ENCODE results near the gene CUL3. TPM values are rescaled to one million over a fixed set of nuclear protein-coding genes. Genes with fewer than 3 reads are reported as not detected.

Gene CUL3
- total RNA-seq, 1 experiment from 2014 or later: 86.2 TPM

DNA sequence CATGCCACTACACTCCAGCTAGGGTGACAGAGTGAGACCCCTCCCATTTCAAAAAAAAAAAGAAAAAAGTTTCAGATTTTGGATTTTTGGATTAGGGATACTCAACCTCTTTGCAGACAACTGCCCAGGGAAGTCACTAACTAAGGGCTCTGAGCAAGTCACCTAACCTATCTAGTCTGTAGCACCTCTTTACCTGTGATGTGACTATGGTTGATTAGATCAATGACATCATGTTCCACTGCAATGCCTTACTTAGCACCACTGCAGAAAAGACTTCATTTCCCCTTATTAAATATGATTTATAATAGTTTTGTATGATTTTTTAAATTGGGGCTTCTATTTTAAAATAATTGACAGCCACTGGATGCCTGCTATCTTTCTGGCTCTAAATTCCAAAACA, 41.2 kb downstream of the CUL3 start:
- H3K36me3 Mint-ChIP-seq: peaks cover 20% of the 10 kb centered on the region

More for the DNA sequence above, 41.2 kb downstream of the CUL3 start:
- ChIA-PET POLR2A (interaction anchor here (0.8 kb wide), 1 partner anchor 10 kb away, joined by 3 read pairs; no protein-coding TSS in a partner anchor), CTCF (no interaction called here)
- no peaks in the 10 kb centered on the region for H3K27me3 Mint-ChIP-seq (ENCODE audit: low read depth)
- no peak for ATAC-seq
- H3K4me3 Mint-ChIP-seq: no peak overlapping the region
- peaks cover 31% of the 10 kb centered on the region for H3K4me1 Mint-ChIP-seq
- no peak overlapping the region for H3K27ac Mint-ChIP-seq
- no peak for TF ChIP-seq ZNF263 (CRISPR knock-in tag; IDR thresholded peaks at IDR 0.05; ENCODE audit: low read depth)
- TF ChIP-seq OVOL2 (CRISPR knock-in tag; IDR thresholded peaks at IDR 0.05; ENCODE audit: borderline replicate concordance): no peak
- TF ChIP-seq, protein P1, sequence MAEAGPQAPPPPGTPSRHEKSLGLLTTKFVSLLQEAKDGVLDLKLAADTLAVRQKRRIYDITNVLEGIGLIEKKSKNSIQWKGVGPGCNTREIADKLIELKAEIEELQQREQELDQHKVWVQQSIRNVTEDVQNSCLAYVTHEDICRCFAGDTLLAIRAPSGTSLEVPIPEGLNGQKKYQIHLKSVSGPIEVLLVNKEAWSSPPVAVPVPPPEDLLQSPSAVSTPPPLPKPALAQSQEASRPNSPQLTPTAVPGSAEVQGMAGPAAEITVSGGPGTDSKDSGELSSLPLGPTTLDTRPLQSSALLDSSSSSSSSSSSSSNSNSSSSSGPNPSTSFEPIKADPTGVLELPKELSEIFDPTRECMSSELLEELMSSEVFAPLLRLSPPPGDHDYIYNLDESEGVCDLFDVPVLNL (CRISPR knock-in tag; IDR thresholded peaks at IDR 0.05; ENCODE audit: borderline replicate concordance, low read depth): no peak
- no peak for TF ChIP-seq CREM (CRISPR knock-in tag; IDR thresholded peaks at IDR 0.05)
- TF ChIP-seq, protein P2, sequence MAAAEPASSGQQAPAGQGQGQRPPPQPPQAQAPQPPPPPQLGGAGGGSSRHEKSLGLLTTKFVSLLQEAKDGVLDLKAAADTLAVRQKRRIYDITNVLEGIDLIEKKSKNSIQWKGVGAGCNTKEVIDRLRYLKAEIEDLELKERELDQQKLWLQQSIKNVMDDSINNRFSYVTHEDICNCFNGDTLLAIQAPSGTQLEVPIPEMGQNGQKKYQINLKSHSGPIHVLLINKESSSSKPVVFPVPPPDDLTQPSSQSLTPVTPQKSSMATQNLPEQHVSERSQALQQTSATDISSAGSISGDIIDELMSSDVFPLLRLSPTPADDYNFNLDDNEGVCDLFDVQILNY (CRISPR knock-in tag; IDR thresholded peaks at IDR 0.05): no peak
- no peak for TF ChIP-seq RORB (CRISPR knock-in tag; IDR thresholded peaks at IDR 0.05)
- TF ChIP-seq, protein P3, sequence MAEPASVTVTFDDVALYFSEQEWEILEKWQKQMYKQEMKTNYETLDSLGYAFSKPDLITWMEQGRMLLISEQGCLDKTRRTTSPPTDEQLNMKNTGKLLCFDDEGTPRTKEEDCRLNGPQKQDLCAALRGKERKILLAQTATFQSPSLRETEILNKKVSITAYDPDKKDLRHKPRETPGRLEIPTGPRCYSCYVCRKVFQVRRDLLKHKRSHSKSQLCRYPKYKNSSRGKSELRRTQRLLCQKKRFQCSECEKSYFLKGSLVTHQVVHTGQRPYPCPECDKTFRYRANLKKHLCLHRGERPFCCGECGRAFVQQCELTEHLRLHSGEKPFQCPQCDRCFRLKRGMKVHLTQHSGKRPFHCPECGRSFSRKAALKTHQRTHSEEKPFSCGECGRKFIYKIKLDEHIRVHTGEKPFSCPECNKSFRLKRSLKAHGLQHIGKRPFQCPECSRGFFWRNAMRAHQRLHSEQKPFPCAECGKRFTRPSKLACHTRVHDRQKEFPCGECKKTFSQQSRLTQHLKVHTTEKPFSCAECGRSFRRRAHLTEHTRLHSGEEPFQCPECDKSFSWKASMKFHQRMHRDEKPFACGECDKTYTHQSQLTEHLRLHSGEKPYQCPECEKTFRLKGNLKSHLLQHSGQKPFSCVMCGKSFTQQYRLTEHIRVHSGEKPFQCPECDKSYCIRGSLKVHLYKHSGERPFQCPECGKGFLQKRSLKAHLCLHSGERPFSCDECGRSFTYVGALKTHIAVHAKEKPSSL (CRISPR knock-in tag; conservative IDR thresholded peaks at IDR 0.05): no peak
- TF ChIP-seq, protein P4, sequence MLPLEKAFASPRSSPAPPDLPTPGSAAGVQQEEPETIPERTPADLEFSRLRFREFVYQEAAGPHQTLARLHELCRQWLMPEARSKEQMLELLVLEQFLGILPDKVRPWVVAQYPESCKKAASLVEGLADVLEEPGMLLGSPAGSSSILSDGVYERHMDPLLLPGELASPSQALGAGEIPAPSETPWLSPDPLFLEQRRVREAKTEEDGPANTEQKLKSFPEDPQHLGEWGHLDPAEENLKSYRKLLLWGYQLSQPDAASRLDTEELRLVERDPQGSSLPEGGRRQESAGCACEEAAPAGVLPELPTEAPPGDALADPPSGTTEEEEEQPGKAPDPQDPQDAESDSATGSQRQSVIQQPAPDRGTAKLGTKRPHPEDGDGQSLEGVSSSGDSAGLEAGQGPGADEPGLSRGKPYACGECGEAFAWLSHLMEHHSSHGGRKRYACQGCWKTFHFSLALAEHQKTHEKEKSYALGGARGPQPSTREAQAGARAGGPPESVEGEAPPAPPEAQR (CRISPR knock-in tag; IDR thresholded peaks at IDR 0.05): no peak
- TF ChIP-seq, protein P5, sequence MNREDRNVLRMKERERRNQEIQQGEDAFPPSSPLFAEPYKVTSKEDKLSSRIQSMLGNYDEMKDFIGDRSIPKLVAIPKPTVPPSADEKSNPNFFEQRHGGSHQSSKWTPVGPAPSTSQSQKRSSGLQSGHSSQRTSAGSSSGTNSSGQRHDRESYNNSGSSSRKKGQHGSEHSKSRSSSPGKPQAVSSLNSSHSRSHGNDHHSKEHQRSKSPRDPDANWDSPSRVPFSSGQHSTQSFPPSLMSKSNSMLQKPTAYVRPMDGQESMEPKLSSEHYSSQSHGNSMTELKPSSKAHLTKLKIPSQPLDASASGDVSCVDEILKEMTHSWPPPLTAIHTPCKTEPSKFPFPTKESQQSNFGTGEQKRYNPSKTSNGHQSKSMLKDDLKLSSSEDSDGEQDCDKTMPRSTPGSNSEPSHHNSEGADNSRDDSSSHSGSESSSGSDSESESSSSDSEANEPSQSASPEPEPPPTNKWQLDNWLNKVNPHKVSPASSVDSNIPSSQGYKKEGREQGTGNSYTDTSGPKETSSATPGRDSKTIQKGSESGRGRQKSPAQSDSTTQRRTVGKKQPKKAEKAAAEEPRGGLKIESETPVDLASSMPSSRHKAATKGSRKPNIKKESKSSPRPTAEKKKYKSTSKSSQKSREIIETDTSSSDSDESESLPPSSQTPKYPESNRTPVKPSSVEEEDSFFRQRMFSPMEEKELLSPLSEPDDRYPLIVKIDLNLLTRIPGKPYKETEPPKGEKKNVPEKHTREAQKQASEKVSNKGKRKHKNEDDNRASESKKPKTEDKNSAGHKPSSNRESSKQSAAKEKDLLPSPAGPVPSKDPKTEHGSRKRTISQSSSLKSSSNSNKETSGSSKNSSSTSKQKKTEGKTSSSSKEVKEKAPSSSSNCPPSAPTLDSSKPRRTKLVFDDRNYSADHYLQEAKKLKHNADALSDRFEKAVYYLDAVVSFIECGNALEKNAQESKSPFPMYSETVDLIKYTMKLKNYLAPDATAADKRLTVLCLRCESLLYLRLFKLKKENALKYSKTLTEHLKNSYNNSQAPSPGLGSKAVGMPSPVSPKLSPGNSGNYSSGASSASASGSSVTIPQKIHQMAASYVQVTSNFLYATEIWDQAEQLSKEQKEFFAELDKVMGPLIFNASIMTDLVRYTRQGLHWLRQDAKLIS (CRISPR knock-in tag; IDR thresholded peaks at IDR 0.05; ENCODE audit: borderline replicate concordance): no peak
- no peak for TF ChIP-seq NR3C1 (CRISPR knock-in tag; conservative IDR thresholded peaks at IDR 0.05; ENCODE audit: low read depth)
- no peak for TF ChIP-seq FOXJ3 (CRISPR knock-in tag; IDR thresholded peaks at IDR 0.05; ENCODE audit: borderline replicate concordance)
- TF ChIP-seq, protein P6, sequence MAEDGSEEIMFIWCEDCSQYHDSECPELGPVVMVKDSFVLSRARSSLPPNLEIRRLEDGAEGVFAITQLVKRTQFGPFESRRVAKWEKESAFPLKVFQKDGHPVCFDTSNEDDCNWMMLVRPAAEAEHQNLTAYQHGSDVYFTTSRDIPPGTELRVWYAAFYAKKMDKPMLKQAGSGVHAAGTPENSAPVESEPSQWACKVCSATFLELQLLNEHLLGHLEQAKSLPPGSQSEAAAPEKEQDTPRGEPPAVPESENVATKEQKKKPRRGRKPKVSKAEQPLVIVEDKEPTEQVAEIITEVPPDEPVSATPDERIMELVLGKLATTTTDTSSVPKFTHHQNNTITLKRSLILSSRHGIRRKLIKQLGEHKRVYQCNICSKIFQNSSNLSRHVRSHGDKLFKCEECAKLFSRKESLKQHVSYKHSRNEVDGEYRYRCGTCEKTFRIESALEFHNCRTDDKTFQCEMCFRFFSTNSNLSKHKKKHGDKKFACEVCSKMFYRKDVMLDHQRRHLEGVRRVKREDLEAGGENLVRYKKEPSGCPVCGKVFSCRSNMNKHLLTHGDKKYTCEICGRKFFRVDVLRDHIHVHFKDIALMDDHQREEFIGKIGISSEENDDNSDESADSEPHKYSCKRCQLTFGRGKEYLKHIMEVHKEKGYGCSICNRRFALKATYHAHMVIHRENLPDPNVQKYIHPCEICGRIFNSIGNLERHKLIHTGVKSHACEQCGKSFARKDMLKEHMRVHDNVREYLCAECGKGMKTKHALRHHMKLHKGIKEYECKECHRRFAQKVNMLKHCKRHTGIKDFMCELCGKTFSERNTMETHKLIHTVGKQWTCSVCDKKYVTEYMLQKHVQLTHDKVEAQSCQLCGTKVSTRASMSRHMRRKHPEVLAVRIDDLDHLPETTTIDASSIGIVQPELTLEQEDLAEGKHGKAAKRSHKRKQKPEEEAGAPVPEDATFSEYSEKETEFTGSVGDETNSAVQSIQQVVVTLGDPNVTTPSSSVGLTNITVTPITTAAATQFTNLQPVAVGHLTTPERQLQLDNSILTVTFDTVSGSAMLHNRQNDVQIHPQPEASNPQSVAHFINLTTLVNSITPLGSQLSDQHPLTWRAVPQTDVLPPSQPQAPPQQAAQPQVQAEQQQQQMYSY (CRISPR knock-in tag; IDR thresholded peaks at IDR 0.05): no peak
- TF ChIP-seq, protein P7, sequence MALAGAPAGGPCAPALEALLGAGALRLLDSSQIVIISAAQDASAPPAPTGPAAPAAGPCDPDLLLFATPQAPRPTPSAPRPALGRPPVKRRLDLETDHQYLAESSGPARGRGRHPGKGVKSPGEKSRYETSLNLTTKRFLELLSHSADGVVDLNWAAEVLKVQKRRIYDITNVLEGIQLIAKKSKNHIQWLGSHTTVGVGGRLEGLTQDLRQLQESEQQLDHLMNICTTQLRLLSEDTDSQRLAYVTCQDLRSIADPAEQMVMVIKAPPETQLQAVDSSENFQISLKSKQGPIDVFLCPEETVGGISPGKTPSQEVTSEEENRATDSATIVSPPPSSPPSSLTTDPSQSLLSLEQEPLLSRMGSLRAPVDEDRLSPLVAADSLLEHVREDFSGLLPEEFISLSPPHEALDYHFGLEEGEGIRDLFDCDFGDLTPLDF (CRISPR knock-in tag; IDR thresholded peaks at IDR 0.05): no peak
- TF ChIP-seq GTF2I (CRISPR knock-in tag; conservative IDR thresholded peaks at IDR 0.05): no peak
- TF ChIP-seq, protein P8, sequence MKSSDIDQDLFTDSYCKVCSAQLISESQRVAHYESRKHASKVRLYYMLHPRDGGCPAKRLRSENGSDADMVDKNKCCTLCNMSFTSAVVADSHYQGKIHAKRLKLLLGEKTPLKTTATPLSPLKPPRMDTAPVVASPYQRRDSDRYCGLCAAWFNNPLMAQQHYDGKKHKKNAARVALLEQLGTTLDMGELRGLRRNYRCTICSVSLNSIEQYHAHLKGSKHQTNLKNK (CRISPR knock-in tag; IDR thresholded peaks at IDR 0.05): no peak
- no peak for TF ChIP-seq NR1H2 (CRISPR knock-in tag; IDR thresholded peaks at IDR 0.05)
- TF ChIP-seq, protein P9, sequence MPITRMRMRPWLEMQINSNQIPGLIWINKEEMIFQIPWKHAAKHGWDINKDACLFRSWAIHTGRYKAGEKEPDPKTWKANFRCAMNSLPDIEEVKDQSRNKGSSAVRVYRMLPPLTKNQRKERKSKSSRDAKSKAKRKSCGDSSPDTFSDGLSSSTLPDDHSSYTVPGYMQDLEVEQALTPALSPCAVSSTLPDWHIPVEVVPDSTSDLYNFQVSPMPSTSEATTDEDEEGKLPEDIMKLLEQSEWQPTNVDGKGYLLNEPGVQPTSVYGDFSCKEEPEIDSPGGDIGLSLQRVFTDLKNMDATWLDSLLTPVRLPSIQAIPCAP (CRISPR knock-in tag; IDR thresholded peaks at IDR 0.05): no peak
- no peak for TF ChIP-seq ZNF138 (CRISPR knock-in tag; conservative IDR thresholded peaks at IDR 0.05)
- TF ChIP-seq ZNF396 (CRISPR knock-in tag; IDR thresholded peaks at IDR 0.05; ENCODE audit: borderline replicate concordance): no peak
- no peak for DNase-seq (ENCODE audit: low spot score)
- no peaks in the 10 kb centered on the region for H3K9me3 Mint-ChIP-seq

Data from WTC11 (cell line).